Measurements from ENCODE around the gene SIGLEC5.
"Not testable (repeated sequence)": the region's sequence is repeated elsewhere in the genome, so short reads cannot be mapped to it uniquely, and the experiment has no call there.

Gene SIGLEC5, protein sequence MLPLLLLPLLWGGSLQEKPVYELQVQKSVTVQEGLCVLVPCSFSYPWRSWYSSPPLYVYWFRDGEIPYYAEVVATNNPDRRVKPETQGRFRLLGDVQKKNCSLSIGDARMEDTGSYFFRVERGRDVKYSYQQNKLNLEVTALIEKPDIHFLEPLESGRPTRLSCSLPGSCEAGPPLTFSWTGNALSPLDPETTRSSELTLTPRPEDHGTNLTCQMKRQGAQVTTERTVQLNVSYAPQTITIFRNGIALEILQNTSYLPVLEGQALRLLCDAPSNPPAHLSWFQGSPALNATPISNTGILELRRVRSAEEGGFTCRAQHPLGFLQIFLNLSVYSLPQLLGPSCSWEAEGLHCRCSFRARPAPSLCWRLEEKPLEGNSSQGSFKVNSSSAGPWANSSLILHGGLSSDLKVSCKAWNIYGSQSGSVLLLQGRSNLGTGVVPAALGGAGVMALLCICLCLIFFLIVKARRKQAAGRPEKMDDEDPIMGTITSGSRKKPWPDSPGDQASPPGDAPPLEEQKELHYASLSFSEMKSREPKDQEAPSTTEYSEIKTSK

GRCh38 chr19:51630315-51630714 is at the start of gene SIGLEC5:
Gene SIGLEC5 (minus strand): TSS chr19:51630401. CDS start chr19:51630335, 66 bp downstream.
- not testable (repeated sequence) for DNase-seq (ENCODE audit: low read depth); H3K4me3 ChIP-seq (ENCODE audit: low read depth, low read length)

DNA sequence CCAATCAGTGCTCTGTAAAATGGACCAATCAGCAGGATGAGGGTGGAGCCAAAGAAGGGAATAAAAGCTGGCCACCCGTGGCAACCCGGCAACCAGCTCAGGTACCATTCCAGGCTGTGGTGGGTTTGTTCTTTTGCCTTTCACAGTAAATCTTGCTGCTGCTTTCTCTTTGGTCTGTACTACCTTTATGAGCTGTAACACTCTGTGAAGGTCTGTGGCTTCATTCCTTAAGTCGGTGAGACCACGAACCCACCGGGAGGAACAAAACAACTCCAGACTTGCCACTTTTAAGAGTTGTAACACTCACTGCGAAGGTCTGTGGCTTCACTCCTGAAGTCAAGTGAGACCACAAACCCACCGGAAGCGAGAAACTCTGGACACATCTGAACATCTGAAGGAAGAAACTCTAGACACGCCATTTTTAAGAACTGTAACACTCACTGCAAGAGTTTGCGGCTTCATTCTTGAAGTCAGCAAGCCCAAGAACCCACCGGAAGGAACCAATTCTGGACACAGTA is 46.4 kb upstream of the SIGLEC5 start:
- peak; percentile 37 for DNase-seq (ENCODE audit: low read depth)
- H3K4me3 ChIP-seq (ENCODE audit: low read depth, low read length): no peak overlapping the region
- TF ChIP-seq, protein P1, sequence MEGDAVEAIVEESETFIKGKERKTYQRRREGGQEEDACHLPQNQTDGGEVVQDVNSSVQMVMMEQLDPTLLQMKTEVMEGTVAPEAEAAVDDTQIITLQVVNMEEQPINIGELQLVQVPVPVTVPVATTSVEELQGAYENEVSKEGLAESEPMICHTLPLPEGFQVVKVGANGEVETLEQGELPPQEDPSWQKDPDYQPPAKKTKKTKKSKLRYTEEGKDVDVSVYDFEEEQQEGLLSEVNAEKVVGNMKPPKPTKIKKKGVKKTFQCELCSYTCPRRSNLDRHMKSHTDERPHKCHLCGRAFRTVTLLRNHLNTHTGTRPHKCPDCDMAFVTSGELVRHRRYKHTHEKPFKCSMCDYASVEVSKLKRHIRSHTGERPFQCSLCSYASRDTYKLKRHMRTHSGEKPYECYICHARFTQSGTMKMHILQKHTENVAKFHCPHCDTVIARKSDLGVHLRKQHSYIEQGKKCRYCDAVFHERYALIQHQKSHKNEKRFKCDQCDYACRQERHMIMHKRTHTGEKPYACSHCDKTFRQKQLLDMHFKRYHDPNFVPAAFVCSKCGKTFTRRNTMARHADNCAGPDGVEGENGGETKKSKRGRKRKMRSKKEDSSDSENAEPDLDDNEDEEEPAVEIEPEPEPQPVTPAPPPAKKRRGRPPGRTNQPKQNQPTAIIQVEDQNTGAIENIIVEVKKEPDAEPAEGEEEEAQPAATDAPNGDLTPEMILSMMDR (IDR thresholded peaks at IDR 0.05; ENCODE audit: insufficient read depth, low read depth, low read length, missing control alignments): no peak

DNA sequence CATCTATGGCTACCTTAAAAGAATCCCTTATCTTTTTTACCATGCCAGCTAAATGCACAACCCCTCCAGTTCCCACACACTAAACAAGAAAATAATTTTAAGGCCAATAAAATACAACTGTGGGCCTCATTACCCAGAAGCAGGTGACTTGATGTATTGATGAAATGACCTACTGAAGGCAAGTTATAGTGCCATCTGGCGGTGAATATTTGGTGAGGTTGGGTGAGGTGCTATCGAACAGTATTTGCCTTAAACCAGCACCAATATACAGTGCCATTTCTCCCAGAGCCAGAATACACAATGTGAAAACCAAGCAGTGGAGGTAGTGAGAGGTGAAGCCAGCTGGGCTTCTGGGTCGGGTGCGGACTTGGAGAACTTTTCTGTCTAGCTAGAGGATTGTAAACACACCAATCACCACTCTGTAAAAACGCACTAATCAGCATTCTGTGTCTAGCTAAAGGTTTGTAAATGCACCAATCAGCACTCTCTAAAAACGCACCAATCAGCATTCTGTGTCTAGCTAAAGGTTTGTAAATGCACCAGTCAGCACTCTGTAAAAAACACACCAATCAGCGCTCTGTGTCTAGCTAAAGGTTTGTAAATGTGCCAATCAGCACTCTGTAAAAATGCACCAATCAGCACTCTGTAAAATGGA is 45.8 kb upstream of the SIGLEC5 start:
- DNase-seq (ENCODE audit: low read depth): peak; percentile 31
- H3K4me3 ChIP-seq (ENCODE audit: low read depth, low read length): not testable (repeated sequence)

- TF ChIP-seq, protein P1 (IDR thresholded peaks at IDR 0.05; ENCODE audit: insufficient read depth, low read depth, low read length, missing control alignments): no peak
- no peak overlapping the region for H3K4me3 ChIP-seq (ENCODE audit: low read depth, low read length)
- DNase-seq (ENCODE audit: low read depth): no peak
Measured at GRCh38 chr19:51668216-51668615, 38.0 kb upstream of the SIGLEC5 start.

DNA sequence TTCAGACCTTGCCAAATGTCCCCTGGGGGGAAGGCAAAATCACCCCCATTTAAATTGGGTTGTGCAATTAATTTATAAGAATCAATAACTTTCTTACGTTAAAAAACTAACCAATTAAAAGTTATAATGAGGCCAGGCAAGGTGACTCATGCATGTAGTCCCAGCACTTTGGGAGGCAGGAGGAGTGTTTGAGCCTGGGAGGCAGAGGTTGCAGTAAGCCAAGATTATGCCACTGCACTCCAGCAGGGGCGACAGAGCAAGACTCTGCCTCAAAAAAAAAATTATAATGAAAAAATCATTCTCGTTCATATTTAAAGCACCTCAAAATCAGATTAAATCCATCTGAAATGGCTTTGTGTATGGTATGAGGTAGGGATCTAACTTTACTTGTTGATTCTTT is 34.8 kb upstream of the SIGLEC5 start:
- TF ChIP-seq, protein P1 (IDR thresholded peaks at IDR 0.05; ENCODE audit: insufficient read depth, low read depth, low read length, missing control alignments): no peak
- no peak overlapping the region for H3K4me3 ChIP-seq (ENCODE audit: low read depth, low read length)
- DNase-seq (ENCODE audit: low read depth): no peak

DNA sequence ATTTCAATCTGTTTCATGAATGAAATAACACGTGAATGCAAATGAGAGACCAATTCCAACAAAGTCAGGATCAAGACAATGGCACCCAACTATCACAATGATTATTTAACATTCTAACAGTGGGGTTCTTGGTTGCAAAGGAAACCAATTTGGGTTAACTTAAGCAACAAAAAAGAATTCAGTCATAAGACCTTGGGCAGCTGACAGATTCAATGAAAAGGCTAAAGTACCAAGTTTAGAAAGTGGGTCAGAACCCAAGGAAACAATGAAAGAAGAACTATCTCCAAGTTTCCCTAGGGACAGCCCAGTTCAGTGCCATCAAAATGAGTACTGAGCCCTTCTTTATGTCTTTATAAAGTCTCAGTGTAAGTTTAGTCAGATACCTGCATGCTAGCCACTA is 33.9 kb upstream of the SIGLEC5 start:
- no peak overlapping the region for H3K4me3 ChIP-seq (ENCODE audit: low read depth, low read length)
- DNase-seq (ENCODE audit: low read depth): no peak
- TF ChIP-seq, protein P1 (IDR thresholded peaks at IDR 0.05; ENCODE audit: insufficient read depth, low read depth, low read length, missing control alignments): no peak

- no peak for DNase-seq (ENCODE audit: low read depth)
- H3K4me3 ChIP-seq (ENCODE audit: low read depth, low read length): no peak overlapping the region
- TF ChIP-seq, protein P1 (IDR thresholded peaks at IDR 0.05; ENCODE audit: insufficient read depth, low read depth, low read length, missing control alignments): no peak
Measured at GRCh38 chr19:51663650-51664049, 33.4 kb upstream of the SIGLEC5 start.
